IPS-18a (cell line): ENCODE measurements around the gene PRKN.
A peak's percentile ranks its signal among the peaks of the same experiment; 100 is the strongest.

Source experiments
- H3K27ac ChIP-seq: one replicate; pipeline ENCODE4 v1.5.1; 2013; ENCODE audit warnings: low read length
- H3K27me3 ChIP-seq: one replicate; pipeline ENCODE4 v1.6.1; 2013; ENCODE audit warnings: mild to moderate bottlenecking, low read length; ENCODE audit not compliant: control insufficient read depth, insufficient read depth
- H3K36me3 ChIP-seq: one replicate; pipeline ENCODE4 v1.6.1; 2013; ENCODE audit warnings: low read depth, low read length; ENCODE audit not compliant: control insufficient read depth
- H3K4me1 ChIP-seq: one replicate; pipeline ENCODE4 v1.6.1; 2013; ENCODE audit warnings: low read depth, low read length; ENCODE audit not compliant: control insufficient read depth
- H3K4me3 ChIP-seq: one replicate; pipeline ENCODE4 v1.5.1; 2013; ENCODE audit warnings: low read length
- H3K9ac ChIP-seq: one replicate; pipeline ENCODE4 v1.6.1; 2013; ENCODE audit warnings: mild to moderate bottlenecking, low read length, moderate library complexity
- H3K9me3 ChIP-seq: one replicate; pipeline ENCODE4 v1.6.1; 2013; ENCODE audit warnings: low read depth, low read length; ENCODE audit not compliant: control insufficient read depth

PRKN gene

GRCh38 chr6:162727322-162728182 is at the start of gene PRKN, which contains the start of gene PACRG:
TSS of gene PRKN (minus strand) at chr6:162727766.
TSS of gene PACRG (plus strand) at chr6:162727974.
- H3K36me3 ChIP-seq: no peaks in the 10 kb centered on the region
- H3K4me3 ChIP-seq: peak within 1 kb of the TSS; percentile 72
- peaks cover 9% of the 10 kb centered on the region for H3K27me3 ChIP-seq
- H3K9ac ChIP-seq: peak within 1 kb of the TSS; percentile 46
- peaks cover 10% of the 10 kb centered on the region for H3K4me1 ChIP-seq
- no peaks in the 10 kb centered on the region for H3K9me3 ChIP-seq
- peak within 1 kb of the TSS; percentile 78 for H3K27ac ChIP-seq

- Histone ChIP-seq H3K4me3 (no peak overlapping the region), H3K9ac (no peak overlapping the region)
These were observed 49.5 kb upstream of the PRKN start for GRCh38 chr6:162777091-162777490.

DNA sequence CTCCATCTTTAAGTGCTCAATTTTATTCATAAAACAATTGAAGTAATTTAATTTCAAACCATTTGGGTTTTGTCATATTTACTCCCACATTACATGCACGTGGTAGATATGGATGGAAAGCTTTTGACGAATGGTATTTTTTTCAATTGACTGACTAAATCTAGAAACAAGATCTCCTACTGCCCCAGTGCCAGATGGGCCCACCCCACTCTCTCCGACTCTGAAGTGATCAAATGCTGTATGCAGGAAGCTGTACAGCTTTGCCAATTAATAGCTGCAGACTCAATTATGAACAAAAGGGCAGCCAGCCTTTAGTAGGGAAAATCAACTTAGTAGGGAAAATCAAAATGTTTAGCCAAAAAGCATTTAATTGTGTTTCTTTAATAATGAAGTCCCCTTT is 46.4 kb upstream of the PRKN start:
- no peak overlapping the region for H3K9ac ChIP-seq
- H3K9me3 ChIP-seq: no peaks in the 10 kb centered on the region
- no peaks in the 10 kb centered on the region for H3K36me3 ChIP-seq
- no peak overlapping the region for H3K27ac ChIP-seq
- H3K4me3 ChIP-seq: no peak overlapping the region
- H3K4me1 ChIP-seq: no peaks in the 10 kb centered on the region
- H3K27me3 ChIP-seq: no peaks in the 10 kb centered on the region

More at GRCh38 chr6:162777091-162777490, 49.5 kb upstream of the PRKN start:
- no peaks in the 10 kb centered on the region for H3K4me1 ChIP-seq
- peaks cover 5% of the 10 kb centered on the region for H3K9me3 ChIP-seq
- no peaks in the 10 kb centered on the region for H3K36me3 ChIP-seq
- H3K27me3 ChIP-seq: no peaks in the 10 kb centered on the region
- no peak overlapping the region for H3K27ac ChIP-seq

DNA sequence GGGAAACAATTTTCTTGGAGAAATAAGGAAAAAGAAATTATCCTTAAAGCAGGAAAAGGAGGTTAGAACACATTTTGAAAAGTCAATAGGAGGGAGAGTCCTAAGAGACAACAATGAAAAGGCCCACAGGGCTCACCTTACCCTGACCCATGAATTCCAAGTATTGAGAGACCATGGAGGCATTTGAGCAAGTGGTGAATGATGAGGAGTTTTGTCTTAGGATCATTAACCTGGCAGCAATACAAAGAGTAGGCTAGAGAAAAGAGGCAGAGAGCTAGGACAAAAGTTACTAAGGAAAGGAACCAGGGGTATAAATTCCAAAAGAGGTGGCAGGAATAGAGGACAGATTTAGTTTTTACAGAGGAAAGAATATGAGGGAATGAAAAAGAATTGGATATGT is 44.9 kb upstream of the PRKN start:
- no peaks in the 10 kb centered on the region for H3K4me1 ChIP-seq
- H3K9me3 ChIP-seq: no peaks in the 10 kb centered on the region
- no peaks in the 10 kb centered on the region for H3K36me3 ChIP-seq
- no peaks in the 10 kb centered on the region for H3K27me3 ChIP-seq
- no peak overlapping the region for H3K4me3 ChIP-seq
- H3K9ac ChIP-seq: no peak overlapping the region
- H3K27ac ChIP-seq: no peak overlapping the region

- Histone ChIP-seq H3K9me3 (no peaks in the 10 kb centered on the region), H3K27ac (no peak overlapping the region), H3K36me3 (no peaks in the 10 kb centered on the region), H3K4me3 (no peak overlapping the region), H3K4me1 (no peaks in the 10 kb centered on the region), H3K27me3 (no peaks in the 10 kb centered on the region), H3K9ac (no peak overlapping the region)
These were observed 43.4 kb upstream of the PRKN start for GRCh38 chr6:162770955-162771354.

GRCh38 chr6:162770136-162770535 is 42.6 kb upstream of the PRKN start:
- Histone ChIP-seq H3K4me3 (no peak overlapping the region), H3K9ac (no peak overlapping the region), H3K4me1 (no peaks in the 10 kb centered on the region), H3K36me3 (no peaks in the 10 kb centered on the region), H3K9me3 (no peaks in the 10 kb centered on the region), H3K27me3 (no peaks in the 10 kb centered on the region), H3K27ac (no peak overlapping the region)

GRCh38 chr6:162753775-162754174 is 26.2 kb upstream of the PRKN start:
- H3K27me3 ChIP-seq: no peaks in the 10 kb centered on the region
- H3K4me3 ChIP-seq: no peak overlapping the region
- no peak overlapping the region for H3K9ac ChIP-seq
- H3K4me1 ChIP-seq: no peaks in the 10 kb centered on the region
- H3K27ac ChIP-seq: no peak overlapping the region
- H3K36me3 ChIP-seq: no peaks in the 10 kb centered on the region
- no peaks in the 10 kb centered on the region for H3K9me3 ChIP-seq

- Histone ChIP-seq H3K9ac (no peak overlapping the region), H3K4me1 (no peaks in the 10 kb centered on the region), H3K4me3 (no peak overlapping the region), H3K9me3 (no peaks in the 10 kb centered on the region), H3K27me3 (no peaks in the 10 kb centered on the region), H3K27ac (no peak overlapping the region), H3K36me3 (no peaks in the 10 kb centered on the region)
These were observed 23.8 kb upstream of the PRKN start for GRCh38 chr6:162751211-162751859.

DNA sequence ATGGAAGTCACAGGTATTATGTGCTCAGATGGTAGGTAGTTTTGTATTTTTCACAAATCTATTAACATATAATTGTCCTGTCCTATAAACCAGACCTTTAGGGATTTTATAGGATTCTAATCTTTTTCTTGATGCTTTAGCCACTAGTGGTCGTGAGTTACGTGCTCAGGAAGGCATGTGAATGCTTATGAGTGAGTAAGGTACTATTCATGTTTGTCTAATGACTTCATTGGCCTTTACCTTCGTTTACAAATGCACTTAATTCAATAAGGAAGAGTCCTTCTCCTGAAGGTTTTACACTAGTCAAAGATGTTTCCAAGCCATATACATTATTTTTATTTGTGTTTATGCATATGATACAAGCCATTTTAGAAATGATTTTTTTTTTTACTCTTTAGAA is 23.2 kb upstream of the PRKN start:
- Histone ChIP-seq H3K4me1 (no peaks in the 10 kb centered on the region), H3K9ac (no peak overlapping the region), H3K9me3 (no peaks in the 10 kb centered on the region), H3K27ac (no peak overlapping the region), H3K36me3 (no peaks in the 10 kb centered on the region), H3K27me3 (no peaks in the 10 kb centered on the region), H3K4me3 (no peak overlapping the region)

DNA sequence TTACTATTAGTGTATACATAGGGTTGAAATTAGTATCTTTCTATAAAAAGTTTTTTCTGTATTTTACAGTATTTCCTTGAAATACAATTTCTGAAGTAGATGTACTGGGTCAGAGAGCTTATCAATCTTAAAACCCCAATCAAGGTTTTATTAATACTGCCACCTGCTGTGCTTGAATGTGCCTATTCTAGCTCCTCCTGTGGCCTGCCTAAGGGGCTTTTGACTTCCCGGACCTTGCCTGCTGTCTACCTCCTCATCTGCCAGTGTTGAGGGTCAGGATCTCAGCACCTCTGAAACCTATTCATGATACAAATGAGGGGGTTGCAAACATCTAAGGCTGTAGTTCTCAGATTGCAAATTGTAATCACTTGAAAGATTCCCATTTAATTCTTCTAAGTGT is 9.4 kb upstream of the PRKN start:
- Histone ChIP-seq H3K27me3 (no peaks in the 10 kb centered on the region), H3K27ac (no peak overlapping the region), H3K4me3 (no peak overlapping the region), H3K9ac (no peak overlapping the region), H3K9me3 (no peaks in the 10 kb centered on the region), H3K4me1 (no peaks in the 10 kb centered on the region), H3K36me3 (no peaks in the 10 kb centered on the region)

- H3K4me1 ChIP-seq: no peaks in the 10 kb centered on the region
These were observed 5.9 kb upstream of the PRKN start for GRCh38 chr6:162733489-162733888.

GRCh38 chr6:162730502-162730901 is 2.9 kb upstream of the PRKN start:
- Histone ChIP-seq H3K9me3 (no peaks in the 10 kb centered on the region), H3K36me3 (no peaks in the 10 kb centered on the region), H3K9ac (no peak overlapping the region), H3K4me3 (no peak overlapping the region), H3K27me3 (peaks cover 9% of the 10 kb centered on the region), H3K27ac (no peak overlapping the region), H3K4me1 (peaks cover 10% of the 10 kb centered on the region)

More at GRCh38 chr6:162733489-162733888, 5.9 kb upstream of the PRKN start:
- no peak overlapping the region for H3K9ac ChIP-seq
- no peak overlapping the region for H3K27ac ChIP-seq
- H3K36me3 ChIP-seq: no peaks in the 10 kb centered on the region
- no peak overlapping the region for H3K4me3 ChIP-seq
- H3K9me3 ChIP-seq: no peaks in the 10 kb centered on the region
- no peaks in the 10 kb centered on the region for H3K27me3 ChIP-seq
